NCI-H2029 (cell line): ENCODE results near the gene B2M.
"Not testable (repeated sequence)": the region's sequence is repeated elsewhere in the genome, so short reads cannot be mapped to it uniquely, and the experiment has no call there.

Experiments used
- DNase-seq: peaks from one replicate; lab custom pipeline; 2025; lab: John Stamatoyannopoulos, UW

The B2M gene

GRCh38 chr15:44726136-44726535, 14.8 kb downstream of the B2M start:
- no peak for DNase-seq

DNA sequence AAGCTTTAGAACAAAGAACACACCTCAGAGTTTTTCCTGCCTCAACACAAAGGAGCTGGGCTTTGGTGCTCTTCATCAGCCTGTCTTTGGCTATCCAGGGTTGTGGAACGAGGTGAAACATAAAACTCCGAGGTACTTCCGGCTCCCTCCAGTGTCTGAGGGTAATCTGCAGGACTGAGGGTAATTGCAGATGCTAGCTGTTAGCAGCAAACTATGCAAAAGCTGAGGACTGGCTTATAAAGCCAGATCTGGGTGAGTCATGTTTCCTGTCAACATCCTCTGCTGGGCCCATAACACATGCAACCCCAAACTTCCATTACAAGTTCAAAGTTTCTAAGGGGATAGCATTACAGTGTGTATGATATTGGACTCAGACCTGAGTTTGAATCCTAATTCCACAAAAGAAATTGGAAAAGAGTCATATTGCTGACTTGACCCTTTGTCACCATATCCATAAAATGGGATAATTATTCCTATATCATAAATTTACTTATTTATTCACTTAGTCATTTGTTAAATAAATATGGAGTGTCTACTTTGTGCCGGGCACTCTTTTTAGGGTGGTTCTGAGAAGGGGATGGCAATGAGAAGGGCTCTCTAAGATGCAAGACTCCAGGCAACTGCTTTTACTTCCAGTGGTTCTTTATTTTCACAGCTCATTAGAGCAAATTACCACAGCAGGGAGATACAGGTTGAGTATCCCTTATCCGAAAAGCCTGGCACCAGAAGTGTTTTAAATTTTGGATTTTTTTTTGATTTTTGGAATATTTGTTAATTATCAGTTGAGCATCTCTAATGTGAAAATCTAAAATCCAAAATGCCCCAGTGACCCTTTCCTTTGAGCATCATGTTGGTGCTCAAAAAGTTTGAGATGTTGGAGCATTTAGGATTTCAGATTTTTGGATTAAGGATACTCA, 15.5 kb downstream of the B2M start:
- DNase-seq = no peak

- no peak for DNase-seq
These were observed 16.3 kb downstream of the B2M start for GRCh38 chr15:44727485-44728231.

DNA sequence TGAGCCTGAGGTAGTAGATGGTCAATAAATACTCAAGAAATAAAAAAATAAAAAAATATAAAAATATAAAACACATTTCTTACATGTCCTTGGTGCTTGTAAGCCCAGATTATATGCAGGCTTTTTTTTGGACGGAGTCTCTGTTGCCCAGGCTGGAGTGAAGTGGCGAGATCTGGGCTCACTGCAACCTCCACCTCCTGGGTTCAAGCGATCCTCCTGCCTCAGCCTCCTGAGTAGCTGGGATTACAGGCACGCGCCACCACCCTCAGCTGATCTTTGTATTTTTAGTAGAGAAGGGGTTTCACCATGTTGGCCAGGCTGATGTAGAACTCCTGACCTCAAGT, 16.9 kb downstream of the B2M start:
- DNase-seq = not testable (repeated sequence)

DNA sequence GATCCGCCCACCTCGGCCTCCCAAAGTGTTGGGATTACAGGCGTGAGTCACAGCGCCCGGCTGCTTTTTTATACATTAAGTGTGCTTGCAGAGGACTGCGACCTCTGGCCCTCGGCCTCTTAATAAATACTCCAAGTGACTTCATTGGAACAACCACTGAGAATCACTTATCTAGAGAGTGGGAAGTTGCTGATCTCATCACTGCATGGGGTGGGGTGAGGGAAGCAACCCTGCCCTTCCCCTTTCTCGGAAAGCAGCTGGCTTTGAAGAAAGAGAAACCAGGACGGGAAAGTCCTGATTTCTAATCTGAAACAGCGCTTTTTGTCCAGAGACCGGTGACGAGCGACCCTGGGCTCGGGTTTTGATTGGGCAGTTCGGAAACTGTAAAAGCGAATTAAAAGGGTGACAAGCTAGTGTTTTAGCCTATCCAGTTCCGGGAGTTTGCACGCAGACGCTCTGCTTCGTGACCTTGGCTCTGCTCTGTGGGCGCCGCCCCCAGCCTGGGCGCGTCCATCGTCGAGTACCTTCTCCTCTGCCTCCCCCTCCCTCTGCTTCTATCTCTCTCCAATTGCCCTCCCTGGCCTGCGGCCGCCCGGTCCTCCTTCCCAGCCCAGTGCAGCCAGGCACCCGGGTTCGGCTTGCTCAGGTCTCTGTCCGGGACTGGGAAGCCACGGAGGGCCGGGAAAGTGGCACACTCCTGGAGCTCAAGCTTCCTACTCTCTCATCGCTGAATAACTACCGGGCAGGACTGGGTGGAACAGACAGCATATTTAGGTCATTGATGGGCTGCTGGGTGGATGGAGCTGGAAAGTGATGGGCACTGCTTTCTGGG, 17.5 kb downstream of the B2M start:
- DNase-seq = peak; percentile 87

DNA sequence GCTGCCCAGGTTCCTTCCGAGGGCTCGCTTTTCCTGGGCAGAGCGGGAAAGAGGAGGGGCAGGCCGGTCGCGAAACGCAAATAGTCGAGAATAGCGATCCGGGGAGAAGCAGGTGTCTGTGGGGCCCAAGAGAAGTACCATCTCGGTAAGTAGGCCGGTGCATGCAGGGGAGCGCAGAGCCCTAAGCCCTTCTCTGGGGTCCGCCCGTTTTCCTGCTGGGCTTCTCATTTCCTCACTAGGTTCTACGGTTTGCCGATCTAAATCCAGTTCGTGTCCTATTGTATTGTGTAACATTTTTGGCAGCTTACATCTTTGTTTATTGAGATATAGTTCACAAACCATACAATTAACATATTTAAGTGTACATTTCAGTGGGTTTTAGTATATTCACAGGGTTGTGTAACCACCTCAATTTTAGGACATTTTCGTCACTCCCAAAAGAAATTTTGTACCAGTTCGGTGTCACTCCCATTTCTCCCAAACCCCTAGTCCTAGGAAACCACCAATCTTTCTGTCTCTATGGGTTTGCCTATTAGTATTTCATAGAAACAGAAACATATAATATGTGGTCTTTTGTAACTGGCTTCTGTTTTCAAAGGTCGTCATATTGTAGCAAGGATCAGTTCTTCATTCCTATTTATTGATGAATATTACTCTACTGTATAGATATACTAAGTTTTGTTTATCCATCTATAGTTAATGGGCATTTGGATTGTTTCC, 18.3 kb downstream of the B2M start:
- no peak for DNase-seq

- DNase-seq = no peak
These were observed 23.6 kb downstream of the B2M start for GRCh38 chr15:44734839-44735481.

- no peak for DNase-seq
These were observed 24.3 kb downstream of the B2M start for GRCh38 chr15:44735482-44736180.

GRCh38 chr15:44736181-44736765, 25.0 kb downstream of the B2M start, which contains the start of gene TRIM69:
TSS of gene TRIM69 (plus strand) at chr15:44736528. CDS start at chr15:44736705, 177 bp downstream.
- DNase-seq = no peak

DNA sequence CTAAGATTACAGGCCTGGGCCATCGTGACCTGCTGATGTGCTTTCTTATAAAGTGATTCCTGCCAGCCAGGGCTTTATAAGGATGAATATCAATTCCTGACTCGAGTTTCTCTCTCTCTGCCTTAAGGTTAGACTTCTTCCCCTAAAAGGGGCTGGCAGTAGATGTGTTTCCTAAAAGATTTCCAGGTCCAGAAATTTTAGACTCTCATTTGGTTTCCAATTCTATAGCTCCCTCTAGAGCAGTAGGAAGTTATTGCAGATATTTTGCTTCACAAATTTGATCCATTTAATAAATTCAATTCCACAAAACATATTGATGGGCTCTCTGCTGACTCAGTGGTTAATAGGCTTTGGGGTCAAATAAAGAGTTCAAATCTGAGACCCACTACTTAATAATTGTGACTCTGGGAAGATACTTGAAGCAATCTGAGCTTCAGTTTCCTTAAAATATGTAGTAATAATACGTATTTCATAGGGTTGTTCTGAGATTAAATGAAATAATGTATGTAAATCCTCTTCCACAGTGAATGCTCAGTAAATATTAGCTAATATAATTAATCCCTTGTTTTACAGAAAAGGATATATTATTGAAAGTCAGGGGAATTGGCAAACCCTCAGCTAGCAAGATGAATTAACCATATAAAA, 27.1 kb downstream of the B2M start:
- DNase-seq = no peak

DNA sequence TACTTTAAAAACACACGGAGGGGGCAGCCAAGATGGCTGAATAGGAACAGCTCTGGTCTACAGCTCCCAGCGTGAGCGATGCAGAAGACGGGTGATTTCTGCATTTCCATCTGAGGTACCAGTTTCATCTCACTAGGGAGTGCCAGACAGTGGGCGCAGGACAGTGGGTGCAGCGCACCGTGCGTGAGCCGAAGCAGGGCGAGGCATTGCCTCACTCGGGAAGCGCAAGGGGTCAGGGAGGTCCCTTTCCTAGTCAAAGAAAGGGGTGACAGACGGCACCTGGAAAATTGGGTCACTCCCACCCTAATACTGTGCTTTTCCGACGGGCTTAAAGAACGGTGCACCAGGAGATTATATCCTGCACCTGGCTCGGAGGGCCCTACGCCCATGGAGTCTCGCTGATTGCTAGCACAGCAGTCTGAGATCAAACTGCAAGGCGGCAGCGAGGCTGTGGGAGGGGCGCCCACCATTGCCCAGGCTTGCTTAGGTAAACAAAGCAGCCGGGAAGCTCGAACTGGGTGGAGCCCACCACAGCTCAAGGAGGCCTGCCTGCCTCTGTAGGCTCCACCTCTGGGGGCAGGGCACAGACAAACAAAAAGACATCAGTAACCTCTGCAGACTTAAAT, 28.0 kb downstream of the B2M start:
- DNase-seq = not testable (repeated sequence)

GRCh38 chr15:44743454-44743853, 32.1 kb downstream of the B2M start:
- not testable (repeated sequence) for DNase-seq

GRCh38 chr15:44753345-44753744, 42.0 kb downstream of the B2M start:
- no peak for DNase-seq

GRCh38 chr15:44763187-44763586, 51.9 kb downstream of the B2M start:
- no peak for DNase-seq

DNA sequence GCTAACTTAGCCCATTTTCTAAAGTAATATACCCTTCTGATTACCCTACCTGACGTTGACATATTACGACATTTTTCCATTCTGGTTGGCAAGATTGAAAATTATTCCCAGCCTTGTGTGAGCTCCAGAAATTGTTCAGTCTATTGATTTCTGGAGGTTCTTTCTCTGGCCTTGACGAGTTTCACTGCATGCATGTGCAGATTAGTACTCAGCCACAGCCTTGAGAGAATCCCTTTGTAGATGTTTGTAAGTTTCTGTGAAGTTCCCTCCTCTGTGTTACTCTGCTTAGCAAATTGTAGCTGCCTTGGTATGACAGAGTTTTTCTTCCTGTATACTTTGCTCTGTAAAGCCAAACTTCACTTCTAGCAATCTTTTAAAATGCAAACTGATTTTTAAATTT, 52.5 kb downstream of the B2M start:
- no peak for DNase-seq

DNA sequence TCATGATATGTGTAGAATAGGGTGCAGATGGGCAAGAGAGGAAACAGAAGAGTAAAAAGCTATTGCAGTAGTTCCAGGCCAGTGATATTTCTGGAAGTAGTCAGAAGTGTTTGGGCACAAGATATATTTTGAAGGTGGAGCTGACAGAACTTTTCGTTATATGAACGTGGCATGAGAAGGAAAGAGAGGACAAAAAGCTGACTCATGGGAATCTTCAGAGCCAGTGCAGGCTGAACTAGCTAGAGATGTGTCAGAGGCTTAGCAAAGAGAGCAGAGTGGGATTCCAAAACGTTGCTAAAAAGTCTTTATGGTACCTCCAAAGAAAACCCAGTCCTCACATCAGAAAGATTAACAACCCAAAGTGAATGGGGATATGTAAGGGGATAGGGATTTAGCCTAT, 53.7 kb downstream of the B2M start:
- no peak for DNase-seq
